ENCODE measurements around the gene SLC24A5.
A peak's percentile ranks its signal among the peaks of the same experiment; 100 is the strongest.

SLC24A5 gene

GRCh38 chr15:48119277-48119676, 1.5 kb upstream of the SLC24A5 start:
- DNase-seq: no peak

GRCh38 chr15:48121849-48122248, 1.1 kb downstream of the SLC24A5 start:
- DNase-seq: no peak

- no peak for DNase-seq
Measured at GRCh38 chr15:48126667-48127355, 6.0 kb downstream of the SLC24A5 start.

- DNase-seq: no peak
Measured at GRCh38 chr15:48131324-48131723, 10.5 kb downstream of the SLC24A5 start.

- no peak for DNase-seq
Measured at GRCh38 chr15:48132874-48133273, 12.1 kb downstream of the SLC24A5 start.

- no peak for DNase-seq
Measured at GRCh38 chr15:48143856-48144255, 23.1 kb downstream of the SLC24A5 start.

GRCh38 chr15:48144889-48145288, 24.1 kb downstream of the SLC24A5 start:
- no peak for DNase-seq

- DNase-seq: no peak
Measured at GRCh38 chr15:48145923-48146322, 25.1 kb downstream of the SLC24A5 start.

GRCh38 chr15:48147358-48147757, 26.6 kb downstream of the SLC24A5 start:
- DNase-seq: no peak

- DNase-seq: no peak
Measured at GRCh38 chr15:48149858-48150257, 29.1 kb downstream of the SLC24A5 start.

- no peak for DNase-seq
Measured at GRCh38 chr15:48153526-48153925, 32.7 kb downstream of the SLC24A5 start.

GRCh38 chr15:48168616-48169015, 47.8 kb downstream of the SLC24A5 start:
- DNase-seq: no peak

- DNase-seq: no peak
Measured at GRCh38 chr15:48170981-48171380, 50.2 kb downstream of the SLC24A5 start.

- DNase-seq: no peak
Measured at GRCh38 chr15:48175126-48175525, 54.3 kb downstream of the SLC24A5 start.

- no peak for DNase-seq
Measured at GRCh38 chr15:48176112-48176511, 55.3 kb downstream of the SLC24A5 start.

GRCh38 chr15:48176957-48177356, 56.2 kb downstream of the SLC24A5 start:
- no peak for DNase-seq

- DNase-seq: peak; percentile 76
Measured at GRCh38 chr15:48177383-48177765, 56.6 kb downstream of the SLC24A5 start.

- DNase-seq: peak; percentile 84
Measured at GRCh38 chr15:48177766-48178647, 57.2 kb downstream of the SLC24A5 start, which contains the start of gene MYEF2. Gene MYEF2 (minus strand): TSS chr15:48178295. CDS start chr15:48178237, 58 bp downstream.

GRCh38 chr15:48178648-48178931, 57.8 kb downstream of the SLC24A5 start:
- DNase-seq: no peak

GRCh38 chr15:48182749-48183148, 62.0 kb downstream of the SLC24A5 start:
- DNase-seq: no peak

GRCh38 chr15:48185529-48185928, 64.7 kb downstream of the SLC24A5 start:
- DNase-seq: no peak

- no peak for DNase-seq
Measured at GRCh38 chr15:48186271-48186670, 65.5 kb downstream of the SLC24A5 start.

GRCh38 chr15:48190932-48191573, 70.3 kb downstream of the SLC24A5 start:
- DNase-seq: peak; percentile 44
